22Rv1 (cell line): ENCODE measurements around the gene NOD1.

Experiments used
- CTCF ChIP-seq: fragments of 450-650 bp; IDR thresholded peaks from 2 replicates; pipeline ENCODE4 v1.5.1; 2017; ENCODE audit warnings: mild to moderate bottlenecking
- ZFX ChIP-seq: fragments of 450-650 bp; IDR thresholded peaks from 2 replicates; pipeline ENCODE4 v1.6.1; 2017; ENCODE audit warnings: antibody characterized with exemption, borderline replicate concordance

- no peak for TF ChIP-seq CTCF
- no peak for TF ChIP-seq ZFX
Measured at GRCh38 chr7:30501264-30501663, 22.7 kb upstream of the NOD1 start.
